NCI-H2107 treated with DMSO at 0.1 percent for 48 hours (cell line): ENCODE measurements around the gene MAFF.
A peak's percentile ranks its signal among the peaks of the same experiment; 100 is the strongest.
"Not testable (repeated sequence)": the region's sequence is repeated elsewhere in the genome, so short reads cannot be mapped to it uniquely, and the experiment has no call there.

Experiments
- DNase-seq: peaks from one replicate; lab custom pipeline; 2025; ENCODE audit not compliant: unreplicated experiment; lab: John Stamatoyannopoulos, UW

The MAFF gene

DNA sequence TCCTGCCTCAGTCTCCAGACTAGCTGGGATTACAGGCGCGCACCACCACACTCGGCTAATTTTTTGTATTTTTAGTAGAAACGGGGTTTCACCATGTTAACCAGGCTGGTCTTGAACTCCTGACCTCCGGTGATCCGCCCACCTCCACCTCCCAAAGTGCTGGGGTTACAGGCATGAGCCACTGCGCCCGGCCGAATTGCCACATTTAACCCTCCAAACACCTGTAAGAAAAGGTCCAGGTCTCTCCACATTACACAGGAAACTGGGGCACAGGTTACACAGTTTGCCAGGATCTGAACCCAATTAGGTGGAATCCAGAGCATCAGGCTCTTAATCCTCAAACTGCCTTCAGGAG, 24.2 kb upstream of the MAFF start:
- DNase-seq, result not testable (repeated sequence)

- peak; percentile 62 for DNase-seq
These were observed 23.7 kb upstream of the MAFF start for GRCh38 chr22:38177926-38178604.

DNA sequence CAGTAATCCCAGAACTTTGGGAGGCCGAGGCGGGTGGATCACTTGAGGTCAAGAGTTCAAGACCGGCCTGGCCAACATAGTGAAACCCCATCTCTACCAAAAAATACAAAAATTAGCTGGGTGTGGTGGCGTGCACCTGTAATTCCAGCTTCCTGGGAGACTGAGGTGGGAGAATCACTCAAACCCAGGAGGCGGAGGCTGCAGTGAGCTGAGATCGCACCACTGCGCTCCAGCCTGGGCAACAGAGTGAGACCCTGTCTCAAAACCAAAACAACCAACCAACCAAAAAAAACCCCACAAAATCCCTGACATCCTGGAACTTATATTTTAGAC, 23.2 kb upstream of the MAFF start:
- not testable (repeated sequence) for DNase-seq

DNA sequence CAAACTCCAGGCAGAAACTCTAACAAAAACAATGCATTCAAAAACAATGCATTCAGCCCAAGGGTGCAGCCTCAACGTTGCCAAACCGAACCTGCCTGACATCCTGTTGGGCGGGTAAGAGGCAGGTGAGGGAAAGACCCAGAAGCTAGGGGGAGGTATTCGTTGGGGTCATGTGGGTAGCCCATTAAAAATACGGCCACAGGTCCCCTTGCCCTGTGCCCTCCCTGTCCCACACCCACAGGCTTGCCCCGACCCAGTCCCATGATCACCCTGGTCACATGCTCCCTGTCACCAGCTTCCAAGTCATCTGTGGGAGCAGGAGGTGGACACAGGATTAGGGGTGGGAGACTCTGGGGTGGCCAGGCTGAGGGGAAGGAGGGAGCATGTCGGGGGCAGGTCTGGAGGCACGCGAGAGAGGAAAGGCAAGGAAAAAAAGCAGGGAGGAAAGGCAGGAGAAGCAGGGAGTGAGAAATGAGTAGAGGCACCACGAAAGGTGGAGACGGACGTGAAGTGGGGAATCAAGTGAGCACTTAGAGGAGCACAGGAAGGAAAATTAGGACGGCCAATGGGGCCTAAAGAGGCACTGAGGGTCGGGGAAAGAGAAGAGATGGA, 20.8 kb upstream of the MAFF start:
- DNase-seq, result no peak

- DNase-seq, result peak; percentile 89
These were observed 20.2 kb upstream of the MAFF start, which contains the start of gene PLA2G6 for GRCh38 chr22:38181453-38182200. TSS of gene PLA2G6 (minus strand) at chr22:38181830. CDS start at chr22:38169426, 12,404 bp downstream.

- no peak for DNase-seq
These were observed 17.0 kb upstream of the MAFF start for GRCh38 chr22:38184788-38185187.

GRCh38 chr22:38186429-38186828, 15.4 kb upstream of the MAFF start:
- peak; percentile 20 for DNase-seq

DNA sequence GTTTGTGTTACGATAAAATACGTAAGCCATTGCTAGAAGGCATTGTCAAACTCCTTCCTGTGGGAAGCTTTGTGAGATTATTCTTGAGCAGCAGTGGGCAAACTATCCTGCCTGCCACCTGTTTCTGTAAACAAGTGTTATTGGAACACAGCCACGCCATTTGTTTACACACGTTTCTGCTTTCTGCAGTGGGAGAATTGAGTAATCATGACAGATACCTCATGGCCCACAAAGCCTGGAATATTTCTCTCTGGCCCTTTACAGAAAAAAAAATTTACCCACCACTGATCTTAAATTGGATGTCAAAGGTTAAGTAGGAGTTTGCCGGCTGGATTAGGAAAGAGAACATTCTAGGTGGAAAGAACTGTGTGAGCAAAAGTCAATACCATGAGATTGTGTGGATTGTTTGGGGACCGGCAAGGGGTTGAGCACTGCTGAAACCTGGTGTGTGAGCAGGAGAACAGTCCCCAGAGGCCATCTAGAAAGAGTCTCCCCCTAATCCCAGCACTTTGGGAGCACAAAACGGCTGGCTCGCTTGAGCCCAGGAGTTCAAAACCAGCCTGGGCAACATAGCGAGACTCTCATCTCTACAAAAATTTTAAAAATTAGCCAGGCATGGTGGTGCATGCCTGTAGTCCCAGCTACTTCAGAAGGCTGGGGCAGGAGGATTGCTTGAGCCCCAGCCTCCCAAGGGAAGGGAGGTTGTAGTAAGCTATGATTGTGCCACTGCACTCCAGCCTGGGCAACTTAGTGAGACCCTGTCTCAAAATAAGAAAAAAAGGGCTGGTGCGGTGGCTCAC, 14.2 kb upstream of the MAFF start:
- peak; percentile 73 for DNase-seq

DNA sequence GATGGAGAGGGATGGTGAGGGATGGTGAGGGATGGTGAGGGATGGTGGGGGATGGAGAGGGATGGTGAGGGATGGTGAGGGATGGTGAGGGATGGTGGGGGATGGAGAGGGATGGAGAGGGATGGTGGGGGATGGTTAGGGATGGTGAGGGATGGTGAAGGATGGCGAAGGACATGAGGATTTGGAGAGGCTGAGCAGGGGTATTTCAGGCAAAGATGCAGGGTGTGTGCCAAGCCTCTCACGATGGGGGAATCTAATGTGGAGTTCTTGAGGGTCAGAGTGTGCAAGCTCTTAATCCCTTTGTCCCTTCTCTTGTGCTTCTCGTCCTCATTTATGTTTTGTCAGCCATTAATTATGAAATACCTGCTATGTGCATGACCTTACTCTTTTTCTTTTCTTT, 12.7 kb upstream of the MAFF start:
- DNase-seq, result no peak

GRCh38 chr22:38190581-38190980, 11.2 kb upstream of the MAFF start:
- DNase-seq, result no peak

DNA sequence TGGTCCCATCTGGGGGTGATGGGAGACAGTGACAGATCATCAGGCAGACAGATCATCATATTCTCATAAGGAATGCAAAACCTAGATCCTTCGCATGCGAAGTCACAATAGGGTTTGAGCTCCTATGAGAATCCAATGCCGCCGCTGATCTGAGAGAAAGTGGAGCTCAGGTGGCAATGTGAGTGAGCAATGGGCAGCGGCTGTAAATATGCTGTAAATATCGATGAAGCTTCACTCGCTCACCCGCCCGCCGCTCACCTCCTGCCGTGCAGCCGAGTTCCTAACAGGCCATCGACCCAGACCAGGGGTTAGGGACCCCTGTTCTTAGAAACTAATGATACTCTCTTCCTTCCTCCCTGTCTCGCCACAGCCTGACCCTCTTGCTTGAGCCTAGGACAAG, 10.7 kb upstream of the MAFF start:
- DNase-seq, result no peak

DNA sequence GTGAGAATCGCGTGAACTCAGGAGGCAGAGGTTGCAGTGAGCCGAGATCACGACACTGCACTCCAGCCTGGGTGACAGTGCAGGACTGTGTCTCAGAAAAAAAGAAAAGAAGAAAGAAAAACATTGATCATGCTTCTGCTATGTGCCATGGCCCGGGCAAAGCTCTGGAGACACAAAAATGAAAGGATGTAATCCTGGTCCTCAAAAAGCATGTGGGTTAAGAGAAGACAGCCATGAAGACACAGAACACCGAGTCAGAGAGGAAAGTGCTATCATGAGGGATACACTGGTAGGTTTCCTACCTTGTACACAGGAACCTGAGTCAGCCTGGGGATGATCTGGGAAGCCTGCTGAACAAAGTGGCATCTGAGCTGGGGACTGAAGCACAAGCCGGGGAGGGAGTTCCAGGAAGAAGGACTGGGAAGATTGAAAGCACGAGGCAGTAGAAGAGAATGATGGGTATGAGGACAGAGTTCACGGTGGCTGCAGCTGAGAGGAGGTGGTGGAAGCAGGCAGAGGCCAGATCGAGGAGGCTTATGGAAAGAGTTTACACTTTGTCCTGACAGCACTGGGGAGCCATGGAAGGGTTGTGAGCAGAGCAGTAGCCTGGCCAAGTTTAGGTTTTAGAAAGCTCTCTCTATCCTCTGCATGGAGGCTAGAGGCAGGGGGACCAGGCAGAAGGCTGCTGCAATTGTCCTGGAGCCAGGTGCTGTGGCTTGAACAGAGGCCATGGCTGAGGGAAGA, 9.9 kb upstream of the MAFF start:
- DNase-seq, result no peak

GRCh38 chr22:38192475-38192863, 9.3 kb upstream of the MAFF start:
- no peak for DNase-seq

DNA sequence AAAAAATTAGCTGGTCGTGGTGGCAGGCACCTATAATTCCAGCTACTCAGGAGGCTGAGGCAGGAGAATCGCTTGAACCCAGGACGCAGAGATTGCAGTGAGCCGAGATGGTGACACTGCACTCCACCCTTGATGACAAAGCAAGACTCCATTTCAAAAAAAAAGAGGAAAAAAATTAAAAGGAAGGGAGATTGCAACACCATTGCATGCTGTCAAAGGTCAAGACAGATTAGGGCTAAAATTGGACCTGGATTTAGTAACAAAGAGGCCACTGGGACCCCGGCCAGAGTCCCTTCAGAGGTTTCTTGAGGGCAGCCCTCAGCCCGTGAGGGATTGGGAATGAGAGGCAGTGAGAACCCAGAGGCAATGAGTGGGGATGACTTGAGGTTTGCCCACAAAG, 8.2 kb upstream of the MAFF start:
- DNase-seq, result no peak

GRCh38 chr22:38196791-38197419, 4.9 kb upstream of the MAFF start:
- DNase-seq, result peak; percentile 38

DNA sequence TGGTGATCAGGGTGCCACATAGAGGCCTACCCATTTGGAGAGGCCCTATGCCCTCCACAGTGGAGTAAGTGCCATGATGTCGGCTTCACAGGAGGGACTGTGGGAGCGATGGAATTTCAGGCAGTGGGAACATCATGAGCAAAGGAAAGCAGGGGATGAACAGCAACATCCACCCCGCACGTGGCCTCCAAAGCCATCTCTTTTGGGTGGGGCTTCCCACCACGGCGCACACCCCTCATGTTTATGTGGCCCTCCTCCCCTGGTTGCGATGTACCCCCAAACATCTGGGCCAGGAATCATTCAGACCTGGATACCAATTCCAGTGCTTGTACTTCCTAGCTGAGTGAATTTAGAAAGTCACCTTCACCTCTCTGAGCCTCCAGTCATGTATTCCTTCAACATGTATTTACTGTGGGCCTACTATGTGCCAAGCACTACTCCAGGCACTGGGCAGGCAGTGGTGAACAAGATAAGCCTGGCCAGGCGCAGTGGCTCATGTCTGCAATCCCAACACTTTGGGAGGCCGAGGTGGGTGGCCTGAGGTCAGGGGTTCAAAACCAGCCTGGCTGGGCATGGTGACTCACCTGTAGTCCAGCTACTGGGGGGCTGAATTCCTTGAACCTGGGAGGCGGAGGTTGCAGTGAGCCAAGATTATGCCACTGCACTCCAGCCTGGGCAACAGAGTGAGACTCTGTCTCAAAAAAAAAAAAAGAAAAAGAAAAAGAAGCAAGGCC, 1.8 kb upstream of the MAFF start:
- DNase-seq, result no peak

- no peak for DNase-seq
These were observed 453 bp upstream of the MAFF start for GRCh38 chr22:38201371-38201710.

- no peak for DNase-seq
These were observed 769 bp downstream of the MAFF start for GRCh38 chr22:38202437-38203089.

DNA sequence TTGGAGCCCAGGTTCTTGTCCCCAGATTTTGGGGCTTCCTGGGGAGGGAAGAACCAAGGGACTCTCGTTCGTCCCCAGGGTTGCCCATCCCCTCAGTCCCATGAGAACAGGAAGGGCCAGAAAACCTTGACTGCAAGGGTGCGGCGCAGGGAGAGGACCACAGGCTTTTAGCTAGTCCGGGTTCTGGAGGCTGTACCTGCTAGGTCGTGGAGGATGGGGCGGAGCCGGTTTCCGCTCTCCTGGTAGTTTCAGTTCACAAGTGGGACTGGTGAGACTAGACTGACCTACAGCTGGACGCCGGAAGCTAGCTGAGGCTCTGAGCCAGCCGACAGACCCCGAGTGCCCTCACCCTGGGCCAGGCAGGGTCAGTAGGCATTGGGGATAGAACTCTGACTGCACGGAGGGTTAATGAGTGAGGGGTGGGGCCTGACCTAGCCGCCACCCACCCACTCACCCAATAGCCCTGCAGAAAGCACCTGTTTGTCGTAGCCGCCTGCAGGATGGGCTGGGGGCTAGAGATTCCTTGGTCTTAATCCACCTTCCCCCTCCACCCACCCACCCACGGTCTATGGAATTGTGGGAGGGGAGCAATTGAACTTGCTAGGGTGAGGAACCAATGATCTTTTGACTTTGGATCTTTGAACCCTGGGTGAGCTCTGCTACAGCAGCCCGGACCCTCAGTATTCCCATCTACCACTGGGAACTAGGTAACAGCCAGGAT, 1.5 kb downstream of the MAFF start:
- DNase-seq, result no peak
